ENCODE measurements around the gene PPCDC. TPM values are rescaled to one million over a fixed set of nuclear protein-coding genes. Genes with fewer than 3 reads are reported as not detected.

The PPCDC gene
- total and polyA plus RNA-seq, 10 of the 15 experiments (the other 5 are each of a cell fraction or from before 2014, with no cell fraction given): 32.5 to 135 (median 55.0) TPM

DNA sequence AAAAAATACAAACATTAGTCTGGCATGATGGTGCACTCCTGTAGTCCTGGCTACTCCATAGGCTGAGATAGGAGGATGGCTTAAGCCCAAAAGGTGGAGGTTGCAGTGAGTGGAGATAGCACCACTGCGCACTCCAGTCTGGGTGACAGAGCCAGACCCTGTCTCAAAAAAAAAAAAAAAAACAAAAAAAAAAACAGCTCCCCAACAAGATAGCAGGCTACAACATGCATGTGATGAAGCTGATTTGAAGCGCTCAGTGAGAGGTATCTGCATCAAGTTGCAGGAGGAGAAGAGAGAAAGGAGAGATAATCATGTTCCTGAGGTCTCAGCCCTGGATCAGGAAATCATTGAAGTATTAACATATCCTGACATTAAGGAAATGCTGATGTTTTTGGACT, 608 bp upstream of the PPCDC start:
- RAD21 ChIA-PET (ENCODE audit: unreplicated experiment): interaction anchor here (0.6 to 3.8 kb wide), 13 partner anchors 15 to 478 kb away, joined by 3 to 28 read pairs (median 5); partner anchors contain the start of genes C15orf39, MAN2C1, SCAMP5 and SIN3A
- Histone ChIP-seq H3K4me3 (no peak overlapping the region), H3K27me3 (replicated peaks in 1 of 2; ENCODE audit: control insufficient read depth in 2 of 2, insufficient read depth in 2 of 2, low read length in 1 of 2) (no peaks in the 10 kb centered on the region), H3K9me3 (replicated peaks; ENCODE audit: control insufficient read depth, insufficient read depth, low read length) (no peaks in the 10 kb centered on the region), H4K20me1 (ENCODE audit: control insufficient read depth, insufficient read depth) (no peaks in the 10 kb centered on the region), H3K79me2 (ENCODE audit: control insufficient read depth, insufficient read depth, low read length) (peaks cover 16% of the 10 kb centered on the region), H3K9ac (ENCODE audit: control insufficient read depth, insufficient read depth, low read length) (no peak overlapping the region), H2AFZ (ENCODE audit: control insufficient read depth, low read depth, low read length) (no peak overlapping the region), H3K27ac (ENCODE audit: control insufficient read depth, insufficient read depth) (no peak overlapping the region), H3K4me1 (ENCODE audit: control insufficient read depth, insufficient read depth, low read length) (peaks cover 15% of the 10 kb centered on the region), H3K36me3 (ENCODE audit: control insufficient read depth in 2 of 2, insufficient read depth in 2 of 2, low read length in 1 of 2) (no peaks in the 10 kb centered on the region), H3K4me2 (ENCODE audit: control insufficient read depth, insufficient read depth) (no peak overlapping the region)
- ATAC-seq: no peak
- TF ChIP-seq FOS (IDR thresholded peaks at IDR 0.05; ENCODE audit: borderline replicate concordance, extremely low read depth, insufficient read length) (no peak), HDAC2 (IDR thresholded peaks at IDR 0.05) (no peak), POLR2A (IDR thresholded peaks at IDR 0.05; ENCODE audit: low read depth, low read length) (no peak)
- BruUV-seq (replicated peaks): no TSS peak
- WGBS (ENCODE audit: insufficient coverage, insufficient replicate concordance, low lambda C conversion rate, missing lambda C conversion rate): 71% methylated on average over 2 of the region's 2 CpGs
- CTCF ChIA-PET: interaction anchor here (0.7 to 3.3 kb wide), 5 partner anchors 14 to 345 kb away, joined by 3 to 23 read pairs (median 4); partner anchors contain the start of genes MAN2C1 and SCAMP5
- FAIRE-seq: no peak
- POLR2A ChIA-PET: interaction anchor here (0.6 to 3.5 kb wide), 17 partner anchors 8 to 671 kb away, joined by 3 to 15 read pairs (median 3); partner anchors contain the start of genes C15orf39, COX5A, MAN2C1 and SCAMP2
- SMC1A ChIA-PET (ENCODE audit: uncharacterized antibody, unreplicated experiment): interaction anchor here (1.0 to 4.5 kb wide), 7 partner anchors 9 to 406 kb away, joined by 3 to 15 read pairs (median 4); no protein-coding TSS in a partner anchor
- in situ Hi-C loops (cut with MboI): loop anchor here (10.0 to 25.0 kb wide), 2 partner anchors 282 to 640 kb away; no protein-coding TSS in a partner anchor
- DNase-seq (ENCODE audit: low read depth, low spot score): no peak
- intact Hi-C loops (cut with micrococcal nuclease; ENCODE audit: unreplicated experiment): loop anchor here (5.0 kb wide), 1 partner anchor 430 kb away; the partner anchor contains the start of gene SIN3A

DNA sequence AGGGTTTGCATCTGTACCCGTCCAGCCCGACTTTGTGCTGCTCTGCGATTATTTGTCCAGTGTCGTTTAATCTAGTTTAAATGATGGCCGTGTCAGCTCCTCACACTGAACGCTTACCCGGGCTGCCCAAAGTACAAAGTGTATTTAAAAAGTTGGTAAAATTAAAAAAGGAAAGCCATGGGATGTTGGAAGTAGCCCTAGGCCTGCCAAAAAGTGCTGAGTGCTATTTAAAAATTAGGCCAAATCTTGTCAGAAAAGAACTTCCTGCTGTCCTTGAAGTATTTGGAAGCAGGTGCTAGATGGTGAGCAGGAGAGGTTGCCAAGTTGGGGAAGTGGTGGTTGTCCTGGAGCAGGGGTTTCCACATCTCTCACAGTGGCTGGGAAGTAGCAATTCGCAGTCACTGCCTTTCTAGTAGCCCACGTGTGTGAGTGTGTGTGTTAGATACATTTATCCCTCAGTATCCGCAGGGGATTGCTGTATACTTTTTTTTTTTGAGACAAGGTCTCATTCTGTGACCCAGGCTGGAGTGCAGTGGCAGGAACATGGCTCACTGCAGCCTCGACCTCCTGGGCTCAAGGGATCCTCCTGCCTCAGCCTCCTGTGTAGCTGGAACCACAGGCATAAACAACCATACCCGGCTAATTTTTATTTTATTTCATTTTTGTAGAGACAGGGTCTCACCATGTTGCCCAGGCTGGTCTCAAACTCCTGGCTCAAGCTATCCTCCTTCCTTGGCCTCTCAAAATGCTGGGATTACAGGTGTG, 664 bp downstream of the PPCDC start:
- Histone ChIP-seq H3K27ac (ENCODE audit: control insufficient read depth, insufficient read depth) (peak overlapping the region; percentile 98), H3K9ac (ENCODE audit: control insufficient read depth, insufficient read depth, low read length) (peak overlapping the region; percentile 100), H3K4me2 (ENCODE audit: control insufficient read depth, insufficient read depth) (peak overlapping the region; percentile 93), H3K27me3 (replicated peaks in 1 of 2; ENCODE audit: control insufficient read depth in 2 of 2, insufficient read depth in 2 of 2, low read length in 1 of 2) (no peaks in the 10 kb centered on the region), H3K79me2 (ENCODE audit: control insufficient read depth, insufficient read depth, low read length) (peaks cover 16% of the 10 kb centered on the region), H3K4me1 (ENCODE audit: control insufficient read depth, insufficient read depth, low read length) (peaks cover 20% of the 10 kb centered on the region), H3K4me3 (peak overlapping the region; percentile 86), H2AFZ (ENCODE audit: control insufficient read depth, low read depth, low read length) (peak overlapping the region; percentile 90), H3K9me3 (replicated peaks; ENCODE audit: control insufficient read depth, insufficient read depth, low read length) (no peaks in the 10 kb centered on the region), H3K36me3 (ENCODE audit: control insufficient read depth in 2 of 2, insufficient read depth in 2 of 2, low read length in 1 of 2) (no peaks in the 10 kb centered on the region), H4K20me1 (ENCODE audit: control insufficient read depth, insufficient read depth) (no peaks in the 10 kb centered on the region)
- POLR2A ChIA-PET: interaction anchor here (0.7 to 3.5 kb wide), 16 partner anchors 10 to 616 kb away, joined by 3 to 15 read pairs (median 3); partner anchors contain the start of genes C15orf39, COX5A, IMP3 and MAN2C1
- DNase-seq (ENCODE audit: low read depth, low spot score) (no peak), FAIRE-seq (peak; percentile 75), ATAC-seq (peak; percentile 51)
- WGBS (ENCODE audit: insufficient coverage, insufficient replicate concordance, low lambda C conversion rate, missing lambda C conversion rate): 9% methylated on average over 12 of the region's 12 CpGs
- CTCF ChIA-PET: interaction anchor here (0.6 to 3.3 kb wide), 9 partner anchors 13 to 428 kb away, joined by 3 to 23 read pairs (median 3); partner anchors contain the start of genes MAN2C1 and SIN3A
- intact Hi-C loops (cut with micrococcal nuclease; ENCODE audit: unreplicated experiment): loop anchor here (5.0 kb wide), 1 partner anchor 428 kb away; the partner anchor contains the start of gene SIN3A
- SMC1A ChIA-PET (ENCODE audit: uncharacterized antibody, unreplicated experiment): interaction anchor here (0.9 to 4.5 kb wide), 12 partner anchors 10 to 407 kb away, joined by 3 to 21 read pairs (median 4); no protein-coding TSS in a partner anchor
- TSS peak; percentile 95 for BruUV-seq (replicated peaks)
- RAD21 ChIA-PET (ENCODE audit: unreplicated experiment): interaction anchor here (0.9 to 3.8 kb wide), 11 partner anchors 16 to 428 kb away, joined by 3 to 28 read pairs (median 5); partner anchors contain the start of genes C15orf39, MAN2C1, SCAMP5 and SIN3A
- in situ Hi-C loops (cut with MboI): loop anchor here (10.0 to 25.0 kb wide), 2 partner anchors 281 to 638 kb away; no protein-coding TSS in a partner anchor
- TF ChIP-seq PML (IDR thresholded peaks at IDR 0.05; ENCODE audit: low read length) (0 out of 2 replicates have a peak, but pooled peaks have one; percentile 62), GABPA (IDR thresholded peaks at IDR 0.05; ENCODE audit: low read depth) (no peak), HCFC1 (IDR thresholded peaks at IDR 0.05; ENCODE audit: low read length) (no peak), ETV6 (conservative IDR thresholded peaks at IDR 0.05 in 1 of 2, IDR thresholded peaks at IDR 0.05 in 1 of 2; ENCODE audit: borderline replicate concordance in 1 of 2, low read depth in 1 of 2) (0 out of 4 replicates have a peak, but pooled peaks of 1 of the 2 experiments have one; percentile 11), STAT1 (conservative IDR thresholded peaks at IDR 0.05) (no peak), SMC3 (IDR thresholded peaks at IDR 0.05; ENCODE audit: borderline replicate concordance, low read length) (no peak), MXI1 (IDR thresholded peaks at IDR 0.05; ENCODE audit: low read depth, low read length) (peak; percentile 54; the same call in 1 of the 2 replicates)
- TF ChIP-seq, protein P1, sequence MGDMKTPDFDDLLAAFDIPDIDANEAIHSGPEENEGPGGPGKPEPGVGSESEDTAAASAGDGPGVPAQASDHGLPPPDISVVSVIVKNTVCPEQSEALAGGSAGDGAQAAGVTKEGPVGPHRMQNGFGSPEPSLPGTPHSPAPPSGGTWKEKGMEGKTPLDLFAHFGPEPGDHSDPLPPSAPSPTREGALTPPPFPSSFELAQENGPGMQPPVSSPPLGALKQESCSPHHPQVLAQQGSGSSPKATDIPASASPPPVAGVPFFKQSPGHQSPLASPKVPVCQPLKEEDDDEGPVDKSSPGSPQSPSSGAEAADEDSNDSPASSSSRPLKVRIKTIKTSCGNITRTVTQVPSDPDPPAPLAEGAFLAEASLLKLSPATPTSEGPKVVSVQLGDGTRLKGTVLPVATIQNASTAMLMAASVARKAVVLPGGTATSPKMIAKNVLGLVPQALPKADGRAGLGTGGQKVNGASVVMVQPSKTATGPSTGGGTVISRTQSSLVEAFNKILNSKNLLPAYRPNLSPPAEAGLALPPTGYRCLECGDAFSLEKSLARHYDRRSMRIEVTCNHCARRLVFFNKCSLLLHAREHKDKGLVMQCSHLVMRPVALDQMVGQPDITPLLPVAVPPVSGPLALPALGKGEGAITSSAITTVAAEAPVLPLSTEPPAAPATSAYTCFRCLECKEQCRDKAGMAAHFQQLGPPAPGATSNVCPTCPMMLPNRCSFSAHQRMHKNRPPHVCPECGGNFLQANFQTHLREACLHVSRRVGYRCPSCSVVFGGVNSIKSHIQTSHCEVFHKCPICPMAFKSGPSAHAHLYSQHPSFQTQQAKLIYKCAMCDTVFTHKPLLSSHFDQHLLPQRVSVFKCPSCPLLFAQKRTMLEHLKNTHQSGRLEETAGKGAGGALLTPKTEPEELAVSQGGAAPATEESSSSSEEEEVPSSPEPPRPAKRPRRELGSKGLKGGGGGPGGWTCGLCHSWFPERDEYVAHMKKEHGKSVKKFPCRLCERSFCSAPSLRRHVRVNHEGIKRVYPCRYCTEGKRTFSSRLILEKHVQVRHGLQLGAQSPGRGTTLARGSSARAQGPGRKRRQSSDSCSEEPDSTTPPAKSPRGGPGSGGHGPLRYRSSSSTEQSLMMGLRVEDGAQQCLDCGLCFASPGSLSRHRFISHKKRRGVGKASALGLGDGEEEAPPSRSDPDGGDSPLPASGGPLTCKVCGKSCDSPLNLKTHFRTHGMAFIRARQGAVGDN (IDR thresholded peaks at IDR 0.05): no peak

Measured in GM12878 (cell line).